ENCODE measurements around the gene ACSS1.

The ACSS1 gene

GRCh38 chr20:25059866-25060465, 2.0 kb upstream of the ACSS1 start:
- H3K9me3 Mint-ChIP-seq, result no peaks in the 10 kb centered on the region
- H3K4me1 Mint-ChIP-seq (ENCODE audit: low read depth), result peaks cover 28% of the 10 kb centered on the region
- DNase-seq (ENCODE audit: low spot score), result no peak
- H3K36me3 Mint-ChIP-seq (ENCODE audit: low read depth), result peaks cover 5% of the 10 kb centered on the region
- H3K27me3 Mint-ChIP-seq (ENCODE audit: low read depth), result peaks cover 34% of the 10 kb centered on the region
- no peak overlapping the region for H3K4me3 Mint-ChIP-seq
- no peak overlapping the region for H3K27ac Mint-ChIP-seq

GRCh38 chr20:25058847-25059810, 1.2 kb upstream of the ACSS1 start:
- no peak for DNase-seq (ENCODE audit: low spot score)

GRCh38 chr20:25057234-25058050, 497 bp downstream of the ACSS1 start:
- peaks cover 20% of the 10 kb centered on the region for H3K27me3 Mint-ChIP-seq (ENCODE audit: low read depth)
- H3K4me1 Mint-ChIP-seq (ENCODE audit: low read depth), result peaks cover 45% of the 10 kb centered on the region
- peaks cover 15% of the 10 kb centered on the region for H3K36me3 Mint-ChIP-seq (ENCODE audit: low read depth)
- no peaks in the 10 kb centered on the region for H3K9me3 Mint-ChIP-seq
- peak overlapping the region; percentile 86 for H3K27ac Mint-ChIP-seq
- peak overlapping the region; percentile 83 for H3K4me3 Mint-ChIP-seq
- DNase-seq (ENCODE audit: low spot score), result peak; percentile 85

More at GRCh38 chr20:25058847-25059810, 1.2 kb upstream of the ACSS1 start:
- H3K9me3 Mint-ChIP-seq, result no peaks in the 10 kb centered on the region
- H3K36me3 Mint-ChIP-seq (ENCODE audit: low read depth), result peaks cover 12% of the 10 kb centered on the region
- peaks cover 30% of the 10 kb centered on the region for H3K27me3 Mint-ChIP-seq (ENCODE audit: low read depth)
- H3K27ac Mint-ChIP-seq, result peak overlapping the region; percentile 82
- H3K4me1 Mint-ChIP-seq (ENCODE audit: low read depth), result peaks cover 35% of the 10 kb centered on the region
- H3K4me3 Mint-ChIP-seq, result peak overlapping the region; percentile 75

GRCh38 chr20:25056690-25057233, 1.2 kb downstream of the ACSS1 start:
- Mint-ChIP-seq H3K4me1 (ENCODE audit: low read depth) (peaks cover 45% of the 10 kb centered on the region), H3K9me3 (no peaks in the 10 kb centered on the region), H3K36me3 (ENCODE audit: low read depth) (peaks cover 15% of the 10 kb centered on the region), H3K4me3 (peak overlapping the region; percentile 83), H3K27me3 (ENCODE audit: low read depth) (peaks cover 19% of the 10 kb centered on the region), H3K27ac (peak overlapping the region; percentile 86)
- no peak for DNase-seq (ENCODE audit: low spot score)

- DNase-seq (ENCODE audit: low spot score), result no peak
- Mint-ChIP-seq H3K27ac (peak overlapping the region; percentile 86), H3K4me1 (ENCODE audit: low read depth) (peaks cover 46% of the 10 kb centered on the region), H3K27me3 (ENCODE audit: low read depth) (peaks cover 11% of the 10 kb centered on the region), H3K9me3 (no peaks in the 10 kb centered on the region), H3K4me3 (peak overlapping the region; percentile 83), H3K36me3 (ENCODE audit: low read depth) (peaks cover 15% of the 10 kb centered on the region)
Observed at GRCh38 chr20:25055711-25056495, 2.0 kb downstream of the ACSS1 start.

- Mint-ChIP-seq H3K4me3 (peak overlapping the region; percentile 83), H3K9me3 (no peaks in the 10 kb centered on the region), H3K27me3 (ENCODE audit: low read depth) (peaks cover 4% of the 10 kb centered on the region), H3K27ac (no peak overlapping the region), H3K4me1 (ENCODE audit: low read depth) (peaks cover 43% of the 10 kb centered on the region), H3K36me3 (ENCODE audit: low read depth) (peaks cover 15% of the 10 kb centered on the region)
- no peak for DNase-seq (ENCODE audit: low spot score)
Observed at GRCh38 chr20:25054995-25055629, 2.8 kb downstream of the ACSS1 start.

- H3K27me3 Mint-ChIP-seq (ENCODE audit: low read depth), result no peaks in the 10 kb centered on the region
- H3K4me3 Mint-ChIP-seq, result no peak overlapping the region
- no peak for DNase-seq (ENCODE audit: low spot score)
- peaks cover 39% of the 10 kb centered on the region for H3K4me1 Mint-ChIP-seq (ENCODE audit: low read depth)
- H3K27ac Mint-ChIP-seq, result no peak overlapping the region
- H3K9me3 Mint-ChIP-seq, result no peaks in the 10 kb centered on the region
- H3K36me3 Mint-ChIP-seq (ENCODE audit: low read depth), result peaks cover 15% of the 10 kb centered on the region
Observed at GRCh38 chr20:25054096-25054820, 3.7 kb downstream of the ACSS1 start.

- Mint-ChIP-seq H3K4me1 (ENCODE audit: low read depth) (peaks cover 35% of the 10 kb centered on the region), H3K36me3 (ENCODE audit: low read depth) (peaks cover 15% of the 10 kb centered on the region), H3K27me3 (ENCODE audit: low read depth) (no peaks in the 10 kb centered on the region), H3K4me3 (no peak overlapping the region), H3K27ac (no peak overlapping the region), H3K9me3 (no peaks in the 10 kb centered on the region)
- no peak for DNase-seq (ENCODE audit: low spot score)
Observed at GRCh38 chr20:25053255-25054031, 4.5 kb downstream of the ACSS1 start.

- no peak for DNase-seq (ENCODE audit: low spot score)
- no peaks in the 10 kb centered on the region for H3K27me3 Mint-ChIP-seq (ENCODE audit: low read depth)
- H3K4me3 Mint-ChIP-seq, result no peak overlapping the region
- no peak overlapping the region for H3K27ac Mint-ChIP-seq
- H3K4me1 Mint-ChIP-seq (ENCODE audit: low read depth), result peaks cover 35% of the 10 kb centered on the region
- no peaks in the 10 kb centered on the region for H3K9me3 Mint-ChIP-seq
- peaks cover 15% of the 10 kb centered on the region for H3K36me3 Mint-ChIP-seq (ENCODE audit: low read depth)
Observed at GRCh38 chr20:25052255-25053194, 5.4 kb downstream of the ACSS1 start.

GRCh38 chr20:25051386-25052155, 6.4 kb downstream of the ACSS1 start:
- Mint-ChIP-seq H3K9me3 (no peaks in the 10 kb centered on the region), H3K4me1 (ENCODE audit: low read depth) (peaks cover 35% of the 10 kb centered on the region), H3K27ac (no peak overlapping the region), H3K36me3 (ENCODE audit: low read depth) (peaks cover 16% of the 10 kb centered on the region), H3K27me3 (ENCODE audit: low read depth) (no peaks in the 10 kb centered on the region), H3K4me3 (no peak overlapping the region)
- DNase-seq (ENCODE audit: low spot score), result no peak
